ENCODE data around the gene GAS7. TPM values are rescaled to one million over a fixed set of nuclear protein-coding genes. Genes with fewer than 3 reads are reported as not detected.

The GAS7 gene
- total RNA-seq, 1 donor from 2014 or later, result 72.1 TPM

DNA sequence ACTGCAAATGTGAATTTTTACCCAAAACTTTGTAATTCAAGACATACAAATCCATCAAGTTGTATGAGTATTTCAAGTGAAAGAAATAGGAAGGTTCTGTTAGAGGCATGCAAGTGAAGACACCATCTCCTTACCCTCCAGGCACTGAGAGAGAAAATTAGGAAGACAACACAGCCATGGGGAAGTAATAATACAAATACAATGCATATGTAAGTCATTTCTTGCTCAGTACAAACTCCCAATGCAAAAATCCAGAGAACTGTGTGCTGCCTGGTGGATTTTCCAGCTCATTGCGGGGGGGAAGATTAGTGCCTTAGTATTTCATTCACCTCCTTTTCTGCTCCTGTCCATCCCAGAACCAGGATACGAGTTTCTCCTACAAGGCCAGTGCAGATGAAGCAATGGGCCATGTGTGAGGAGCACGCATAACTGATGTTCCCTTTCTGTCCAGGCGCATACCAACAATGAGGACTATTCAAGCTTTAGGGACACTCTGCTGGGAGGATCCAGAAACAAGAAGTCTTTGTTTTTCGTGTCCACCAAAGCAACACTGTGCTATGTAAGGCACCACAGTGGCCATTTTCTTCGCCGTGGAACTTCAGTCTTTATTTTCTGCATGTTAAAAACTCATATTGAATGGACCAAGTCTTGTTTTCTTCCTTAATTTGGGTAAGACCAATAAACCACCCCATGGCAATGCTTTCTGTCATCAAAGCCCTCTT lies 149.6 kb downstream of the GAS7 start:
- ATAC-seq (ENCODE audit: poor library complexity) (peak; percentile 42), DNase-seq (no peak)
- intact Hi-C loops (cut with DNase I), result no loop called here

DNA sequence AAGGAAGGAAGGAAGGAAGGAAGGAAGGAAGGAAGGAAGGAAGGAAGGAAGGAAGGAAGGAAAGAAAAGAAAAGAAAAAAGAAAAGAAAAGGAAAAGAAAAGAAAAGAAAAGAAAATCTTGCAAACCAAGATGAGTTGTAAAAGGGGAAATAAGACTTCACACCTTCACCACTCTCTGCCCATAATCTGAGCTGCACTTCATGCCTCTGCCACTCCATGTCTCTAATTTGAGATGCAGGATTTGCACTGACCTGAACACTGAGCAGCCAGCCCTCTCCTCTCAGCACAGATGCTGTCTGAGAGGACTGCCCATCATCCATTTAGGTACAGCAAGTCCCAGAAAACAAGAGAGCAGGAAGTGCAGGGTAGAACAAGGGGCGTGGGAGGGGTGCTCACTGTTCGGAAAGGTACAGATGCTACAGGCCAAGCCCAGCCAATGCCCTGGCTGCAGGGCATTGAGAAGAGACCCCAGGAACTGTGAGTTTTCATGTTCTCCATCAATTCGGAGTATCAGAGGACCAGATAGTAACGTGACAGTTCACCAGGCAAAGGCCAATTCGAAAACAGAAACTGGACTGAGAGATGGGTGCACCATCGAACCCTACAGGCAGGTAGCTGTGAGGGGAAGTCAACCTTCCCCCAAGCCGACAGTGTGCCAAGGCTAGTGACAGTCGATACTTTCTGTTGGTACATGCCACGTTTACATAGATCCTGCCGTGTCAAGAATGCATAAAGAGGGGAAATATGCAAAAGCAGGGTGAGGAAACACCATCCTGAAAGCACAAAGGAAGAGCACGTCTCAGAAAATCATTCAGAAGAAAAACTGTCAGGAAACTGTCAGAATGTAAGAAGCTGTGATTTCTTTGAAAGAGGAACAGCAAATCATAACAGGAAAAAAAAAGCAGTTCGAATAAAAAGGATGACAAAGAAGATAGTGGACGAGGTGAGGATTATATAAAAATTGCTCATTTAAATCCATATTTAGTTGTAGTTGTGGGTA lies 151.3 kb downstream of the GAS7 start:
- intact Hi-C loops (cut with DNase I), result no loop called here
- DNase-seq, result no peak
- ATAC-seq (ENCODE audit: poor library complexity), result no peak

DNA sequence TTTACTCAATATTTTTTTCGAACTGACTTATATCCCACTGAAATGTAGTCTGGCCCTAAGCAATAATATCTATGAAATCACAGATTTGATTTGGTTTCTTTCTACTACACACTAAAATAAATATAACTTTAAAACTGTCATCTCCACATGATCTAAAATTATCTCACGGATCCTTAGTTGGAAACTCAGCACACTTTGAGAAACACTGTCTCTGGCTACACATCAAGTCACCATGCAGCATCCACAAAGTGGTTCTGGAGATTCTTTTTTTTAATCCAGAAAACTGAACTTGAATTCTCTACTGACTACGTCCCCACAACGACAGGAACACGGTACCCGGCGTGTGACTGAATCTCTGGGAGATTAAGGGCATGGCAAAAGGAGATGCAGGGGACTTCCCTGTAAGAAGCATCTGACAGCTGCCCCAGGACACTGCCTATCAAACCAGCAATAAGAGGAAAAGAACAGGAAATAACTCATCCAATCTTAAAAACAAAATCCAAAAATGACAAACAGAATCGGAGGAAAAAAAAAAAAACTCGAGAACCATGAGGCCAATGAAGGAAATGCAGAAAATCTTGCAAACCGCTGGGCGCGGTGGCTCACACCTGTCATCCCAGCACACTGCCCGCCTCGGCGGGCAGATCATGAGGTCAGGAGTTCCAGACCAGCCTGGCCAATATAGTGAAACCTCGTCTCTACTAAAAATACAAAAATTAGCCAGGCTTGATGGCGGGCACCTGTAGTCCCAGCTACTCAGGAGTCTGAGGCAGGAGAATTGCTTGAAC lies 152.3 kb downstream of the GAS7 start:
- ATAC-seq (ENCODE audit: poor library complexity), result no peak
- intact Hi-C loops (cut with DNase I), result no loop called here
- DNase-seq, result no peak

DNA sequence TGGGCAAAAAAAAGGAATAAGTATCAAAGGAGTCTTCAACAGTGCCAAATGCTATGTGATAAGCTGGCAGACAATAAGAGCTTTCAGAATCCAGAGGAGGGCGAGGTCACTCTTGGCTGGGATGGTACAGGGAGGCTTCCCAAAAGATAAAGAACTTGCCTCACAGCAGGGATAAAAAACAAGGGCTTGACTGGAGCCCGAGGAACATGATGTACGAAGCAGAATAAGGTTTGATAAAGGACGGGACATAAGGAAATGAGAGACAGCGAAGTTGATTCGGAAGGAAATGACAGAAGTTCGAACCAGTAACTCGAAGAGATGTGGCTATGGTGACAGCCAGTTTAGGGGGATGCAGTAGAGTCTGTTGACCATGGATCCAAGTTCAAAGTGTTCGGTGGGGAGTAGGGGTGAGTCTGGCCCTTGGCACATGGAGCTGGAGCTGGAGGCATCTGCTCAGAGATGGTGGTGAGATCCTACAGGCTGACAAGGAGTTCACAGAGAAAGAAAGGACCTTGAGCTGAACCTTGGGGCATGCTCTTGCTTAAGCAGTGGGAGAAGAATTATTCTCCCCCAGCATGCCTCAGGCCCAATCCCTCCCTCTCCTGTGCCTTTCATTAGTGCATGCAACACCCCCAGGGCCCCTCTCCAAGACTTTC lies 155.7 kb downstream of the GAS7 start:
- intact Hi-C loops (cut with DNase I), result no loop called here
- peak; percentile 91 for ATAC-seq (ENCODE audit: poor library complexity)
- no peak for DNase-seq

DNA sequence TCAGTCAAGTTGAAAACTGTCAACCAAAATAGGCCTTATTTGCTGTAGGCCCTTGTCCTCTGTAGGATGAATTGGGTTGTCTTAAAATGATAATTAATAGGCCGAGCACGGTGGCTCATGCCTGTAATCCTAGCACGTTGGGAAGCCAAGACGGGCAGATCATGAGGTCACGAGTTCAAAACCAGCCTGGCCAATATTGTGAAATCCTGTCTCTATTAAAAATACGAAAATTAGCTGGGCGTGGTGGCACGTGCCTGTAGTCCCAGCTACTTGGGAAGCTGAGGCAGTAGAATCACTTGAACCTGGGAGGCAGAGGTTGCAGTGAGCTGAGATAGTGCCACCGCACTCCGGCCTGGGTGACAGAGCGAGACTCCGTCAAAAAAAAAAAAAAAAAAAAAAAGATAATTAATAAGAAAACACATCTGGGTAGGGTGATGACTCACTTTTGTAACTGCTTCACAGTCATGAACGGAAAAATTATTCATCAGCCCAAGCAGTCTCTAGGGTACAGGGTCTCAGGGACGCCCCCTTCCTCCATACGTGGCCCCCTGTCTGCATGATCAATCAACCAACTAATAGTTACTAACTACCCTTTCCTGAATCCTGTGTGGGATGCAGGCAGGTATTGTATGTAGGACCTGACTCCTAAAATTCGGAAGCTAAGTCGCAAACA lies 156.4 kb downstream of the GAS7 start:
- DNase-seq (no peak), ATAC-seq (ENCODE audit: poor library complexity) (peak; percentile 59)
- intact Hi-C loops (cut with DNase I), result no loop called here

DNA sequence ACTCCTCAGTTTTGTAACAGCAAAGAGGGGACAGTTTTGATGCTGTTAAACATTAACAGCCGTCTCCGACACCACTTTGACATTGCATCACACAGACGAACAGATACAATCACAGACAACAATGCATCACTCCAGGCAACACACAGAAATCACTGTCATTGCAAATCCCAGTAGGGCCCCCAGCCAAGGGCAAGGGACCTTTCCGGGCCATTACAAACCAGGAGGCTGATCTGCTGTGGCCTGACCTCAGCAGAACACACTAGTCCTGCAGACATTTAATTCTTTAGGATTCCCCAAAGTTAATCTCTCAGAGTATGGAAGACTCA lies 157.2 kb downstream of the GAS7 start:
- intact Hi-C loops (cut with DNase I), result no loop called here

DNA sequence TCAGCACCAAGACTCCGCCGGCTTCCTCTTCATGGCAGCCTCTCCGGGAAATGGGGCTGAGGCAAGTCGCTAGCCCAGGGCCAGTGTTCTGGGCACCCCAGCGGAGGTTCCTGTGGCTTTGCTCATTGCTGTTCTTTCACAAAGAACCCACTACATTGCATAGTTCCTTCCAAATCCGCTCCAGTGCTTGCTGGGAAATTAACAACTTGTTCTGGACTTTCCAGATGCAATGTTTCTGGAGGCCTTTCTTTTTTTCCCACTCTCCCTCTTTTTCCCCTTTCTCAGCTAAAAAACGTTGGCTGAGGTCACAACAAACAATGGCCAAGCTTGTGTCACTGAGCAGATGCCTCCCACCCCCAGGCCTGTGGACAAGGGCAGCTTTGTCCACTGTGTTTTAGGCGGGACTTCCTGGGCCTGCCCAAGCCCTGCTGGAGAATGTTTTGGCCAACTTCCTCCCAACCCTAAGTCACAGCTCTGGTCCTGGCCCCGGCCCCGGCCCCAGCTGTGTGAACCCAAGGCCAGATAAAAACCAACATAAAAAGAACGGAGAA lies 161.8 kb downstream of the GAS7 start:
- peak; percentile 86 for ATAC-seq (ENCODE audit: poor library complexity)
- peak; percentile 92 for DNase-seq
- intact Hi-C loops (cut with DNase I), result no loop called here

More for the DNA sequence above, 157.2 kb downstream of the GAS7 start:
- DNase-seq (no peak), ATAC-seq (ENCODE audit: poor library complexity) (no peak)

DNA sequence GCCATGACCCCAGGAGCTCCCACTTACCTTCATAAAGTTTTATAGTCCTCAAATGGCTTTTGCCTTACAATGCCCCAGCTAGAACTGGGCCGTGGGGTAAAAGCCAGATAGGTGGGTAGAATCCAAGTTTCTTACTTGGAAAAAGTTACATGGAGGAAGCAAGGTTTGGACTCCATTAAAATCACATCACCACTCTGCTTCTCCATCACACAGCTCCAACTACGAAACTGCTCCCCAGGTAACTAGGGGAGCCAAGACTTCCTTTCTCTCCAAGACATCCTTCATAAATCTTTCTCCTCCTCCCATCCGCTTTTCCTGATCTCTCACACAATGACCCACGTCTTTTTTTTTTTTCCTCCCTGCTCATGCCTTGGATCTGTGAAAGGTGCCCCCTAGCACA lies 162.5 kb downstream of the GAS7 start:
- DNase-seq, result no peak
- intact Hi-C loops (cut with DNase I), result no loop called here
- ATAC-seq (ENCODE audit: poor library complexity), result no peak

DNA sequence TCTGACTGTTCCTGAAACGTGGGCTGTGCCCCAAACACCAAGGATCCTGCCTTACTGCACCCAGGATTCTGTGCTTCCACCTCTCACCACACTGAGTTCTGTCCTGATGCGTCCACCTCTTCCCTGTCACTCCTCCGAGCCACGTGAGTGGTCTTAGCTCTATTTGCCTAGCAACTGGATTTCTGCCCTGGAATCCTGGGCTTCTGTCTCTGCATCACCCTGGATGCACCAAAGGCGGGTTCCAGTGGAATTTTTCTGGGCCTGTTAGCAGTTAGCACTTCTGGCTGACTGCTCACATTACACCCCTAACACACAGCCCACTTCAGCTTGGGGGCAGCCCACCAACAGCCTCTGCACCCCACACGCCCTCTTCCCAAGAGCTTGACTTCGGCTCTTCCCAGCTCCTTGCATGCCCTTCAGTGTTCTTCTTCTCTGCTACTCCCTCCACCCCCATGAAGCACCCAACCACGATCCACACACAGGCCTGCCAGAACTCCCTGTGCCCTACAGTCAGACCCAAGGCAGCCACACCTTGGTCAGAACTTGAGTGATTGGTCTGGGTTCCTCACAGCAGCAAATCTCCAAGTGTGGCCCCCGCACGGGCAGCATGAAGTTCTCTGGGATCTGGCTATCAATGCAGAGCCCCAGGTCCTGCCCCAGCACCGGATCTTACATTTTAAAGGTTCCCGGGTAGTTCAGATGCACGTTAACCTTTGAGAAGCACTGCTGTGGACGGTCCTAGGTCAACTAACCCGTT lies 163.5 kb downstream of the GAS7 start:
- ATAC-seq (ENCODE audit: poor library complexity) (no peak), DNase-seq (no peak)
- intact Hi-C loops (cut with DNase I), result no loop called here

DNA sequence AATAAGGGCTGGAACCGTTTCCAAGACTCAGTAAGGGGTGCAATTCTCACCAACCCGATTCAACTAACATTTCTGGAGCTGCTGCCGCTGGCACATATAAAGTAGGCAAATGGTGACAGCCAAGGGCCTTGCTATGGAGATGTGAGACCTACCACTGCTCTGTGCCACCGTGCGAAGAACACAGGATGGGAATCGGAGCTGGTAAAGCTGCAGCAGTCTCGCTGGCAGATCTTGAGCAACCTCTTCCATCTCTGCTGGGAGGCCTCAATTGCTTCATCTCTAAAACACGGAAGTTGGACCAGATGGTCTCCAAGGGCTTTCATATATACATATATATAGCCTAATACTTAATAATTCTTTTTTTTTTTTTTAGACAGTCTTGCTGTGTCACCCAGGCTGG lies 164.4 kb downstream of the GAS7 start:
- intact Hi-C loops (cut with DNase I), result no loop called here
- peak; percentile 36 for ATAC-seq (ENCODE audit: poor library complexity)
- peak; percentile 57 for DNase-seq

DNA sequence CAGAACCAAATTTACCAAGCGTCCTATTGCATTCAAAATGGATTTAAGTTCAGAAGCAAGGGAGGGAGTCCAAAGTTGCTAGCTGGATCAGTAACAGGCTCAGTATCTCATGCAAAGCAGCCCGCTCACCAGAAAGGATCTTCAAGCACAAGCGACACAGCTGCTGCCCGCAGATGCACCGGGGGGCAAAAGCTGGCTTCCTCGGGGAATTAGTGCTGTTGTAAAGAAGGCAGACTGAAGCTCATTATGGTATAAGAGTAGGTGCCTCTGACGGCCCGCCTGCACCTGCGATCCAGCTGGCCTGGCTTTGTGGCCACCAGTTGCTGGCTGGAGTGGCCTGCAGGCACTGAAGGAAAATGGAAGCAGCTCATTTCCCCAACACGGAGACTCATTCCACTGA lies 165.0 kb downstream of the GAS7 start:
- DNase-seq (no peak), ATAC-seq (ENCODE audit: poor library complexity) (no peak)
- intact Hi-C loops (cut with DNase I), result no loop called here

DNA sequence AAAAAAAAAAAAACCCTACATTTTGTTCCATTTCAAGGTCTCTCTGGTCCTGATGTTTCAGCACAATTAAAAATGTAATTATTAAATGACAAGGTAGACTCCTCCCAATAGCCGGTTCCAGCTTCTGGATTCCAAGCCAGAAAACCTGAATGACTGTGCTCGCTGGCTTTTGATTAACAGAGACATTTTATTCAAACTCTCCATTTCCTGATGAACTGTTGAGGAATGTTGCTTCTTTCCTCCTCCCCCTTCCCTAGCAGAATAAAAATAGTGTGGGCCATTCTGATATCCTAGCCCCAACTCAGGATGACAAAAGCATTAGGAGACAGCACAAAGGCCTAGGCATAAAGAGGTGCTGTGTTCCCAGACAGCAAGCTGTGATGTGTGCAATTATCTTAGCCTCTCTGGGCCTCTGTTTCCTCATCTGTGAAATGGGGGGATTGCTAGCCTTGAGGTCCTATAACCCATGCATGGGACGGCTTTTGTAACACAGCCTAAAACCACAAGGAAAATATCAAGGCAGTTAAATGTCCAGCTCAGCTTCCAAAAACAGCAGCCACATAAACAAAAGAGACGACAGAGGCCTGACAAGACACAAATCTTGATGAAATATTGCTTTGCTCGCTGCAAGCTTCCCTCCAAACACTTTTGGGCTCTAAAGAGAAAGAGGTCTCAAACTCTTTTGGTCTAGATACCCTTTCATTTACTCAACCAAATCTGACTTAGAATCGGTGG lies 166.1 kb downstream of the GAS7 start:
- intact Hi-C loops (cut with DNase I), result no loop called here
- no peak for ATAC-seq (ENCODE audit: poor library complexity)
- no peak for DNase-seq

DNA sequence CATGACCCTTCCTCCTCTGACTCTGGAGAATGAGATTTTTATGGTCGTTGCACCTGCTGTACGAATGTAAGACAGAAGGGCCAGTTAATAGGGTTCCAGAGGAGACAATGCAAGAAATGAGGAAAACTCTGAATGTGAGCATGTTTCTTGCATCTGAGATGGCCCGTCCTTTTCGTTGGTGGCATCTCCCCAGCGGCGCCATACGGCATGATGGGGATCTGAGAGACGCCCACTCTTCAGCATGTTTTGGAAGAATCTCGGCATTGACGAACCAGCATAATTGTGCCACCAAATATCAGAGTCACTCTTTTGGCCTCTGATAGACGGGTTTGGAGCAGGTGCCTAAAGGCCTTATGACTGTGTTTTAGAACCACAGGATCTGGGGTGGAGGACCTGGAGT lies 166.8 kb downstream of the GAS7 start:
- DNase-seq (no peak), ATAC-seq (ENCODE audit: poor library complexity) (no peak)
- intact Hi-C loops (cut with DNase I), result no loop called here

DNA sequence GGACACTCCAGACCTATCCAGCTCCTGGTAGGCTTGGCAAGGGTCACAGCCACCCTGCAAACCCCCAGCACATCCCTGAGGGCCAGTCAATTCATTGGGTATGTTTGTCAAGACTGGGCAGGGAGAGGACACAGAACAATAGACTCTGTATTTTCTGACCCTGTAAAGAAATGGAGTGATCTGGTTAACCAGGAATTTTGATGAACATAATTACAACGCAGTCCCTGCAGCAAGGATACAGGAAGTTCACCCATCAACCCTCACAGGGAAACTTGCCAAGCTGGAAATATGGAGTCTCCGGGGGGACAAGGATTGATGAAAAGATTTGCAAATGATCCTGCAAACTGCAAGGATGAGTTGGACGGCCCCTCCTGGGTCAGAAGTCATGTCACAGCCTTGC lies 167.3 kb downstream of the GAS7 start:
- intact Hi-C loops (cut with DNase I), result no loop called here
- ATAC-seq (ENCODE audit: poor library complexity) (no peak), DNase-seq (no peak)

DNA sequence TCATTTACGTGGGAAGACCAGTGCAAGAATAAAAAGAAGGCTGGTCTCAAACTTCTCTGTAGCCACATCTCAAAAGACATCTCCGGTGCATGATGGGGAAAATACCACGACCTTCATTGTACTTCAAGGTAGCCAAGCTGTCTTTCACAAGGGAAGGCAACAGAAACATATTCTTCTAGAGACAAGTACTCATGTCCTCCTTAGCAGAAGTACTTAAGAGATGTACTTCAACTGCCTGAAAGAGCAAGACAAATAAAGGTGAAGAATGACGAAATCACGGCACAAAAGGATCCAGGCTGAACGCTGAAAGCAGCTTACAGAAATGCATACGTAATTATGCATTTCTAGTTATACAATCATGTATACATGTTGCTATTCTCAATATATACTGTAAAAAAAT lies 169.3 kb downstream of the GAS7 start:
- intact Hi-C loops (cut with DNase I), result no loop called here
- ATAC-seq (ENCODE audit: poor library complexity) (no peak), DNase-seq (no peak)

DNA sequence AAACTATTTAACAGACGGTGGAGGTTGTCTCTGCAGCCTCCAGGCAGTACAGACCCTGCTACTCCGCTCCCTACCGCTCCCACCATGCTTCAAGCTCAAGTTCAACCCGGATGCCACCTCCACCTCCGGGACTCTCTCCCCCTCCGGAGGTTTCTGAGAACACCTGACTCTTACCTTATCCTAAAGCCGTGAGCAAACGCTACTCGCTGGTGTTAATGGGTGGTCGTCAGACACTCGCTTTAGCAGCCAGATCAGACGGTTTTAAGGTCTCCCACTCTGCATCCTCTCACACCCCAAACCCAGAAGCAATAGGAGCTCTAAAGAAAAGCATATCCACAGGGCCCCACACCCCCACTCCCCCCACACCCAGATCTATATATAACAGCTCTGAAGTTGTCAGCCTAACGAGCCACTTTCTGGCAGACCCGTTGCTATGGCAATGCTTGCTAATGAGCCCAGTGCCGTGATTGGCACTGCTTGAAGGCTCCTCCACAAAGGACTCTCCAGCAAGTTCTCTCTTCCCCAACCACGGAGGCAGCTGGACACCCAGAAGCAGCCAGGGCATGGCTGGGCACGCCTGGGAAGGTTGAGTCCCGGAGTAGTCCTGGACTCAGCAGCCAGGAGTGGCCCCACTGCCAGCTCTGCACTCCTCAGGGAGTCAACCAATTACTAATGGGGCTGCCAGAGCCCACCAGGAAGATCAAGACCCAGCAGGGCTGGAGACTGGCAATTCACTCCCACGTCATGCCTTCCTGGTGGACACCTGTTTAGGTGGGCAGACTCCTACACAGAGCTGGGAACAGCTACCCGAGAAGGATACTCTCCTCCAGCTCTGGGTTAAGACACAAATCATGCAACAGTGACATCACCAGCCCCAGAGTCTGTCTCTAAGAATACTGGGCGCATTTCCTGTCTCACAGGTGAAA lies 172.2 kb downstream of the GAS7 start:
- intact Hi-C loops (cut with DNase I), result no loop called here
- ATAC-seq (ENCODE audit: poor library complexity), result no peak
- DNase-seq, result no peak
